Measurements from ENCODE around the gene ELOVL1. TPM values are rescaled to one million over a fixed set of nuclear protein-coding genes. Genes with fewer than 3 reads are reported as not detected.

ELOVL1 gene
- total RNA-seq, 1 experiment from 2014 or later, result 46.3 TPM

- H3K4me3 ChIP-seq, result no peak overlapping the region
- no peaks in the 10 kb centered on the region for H3K36me3 ChIP-seq
- no peaks in the 10 kb centered on the region for H3K27me3 ChIP-seq
- H3K9me3 ChIP-seq (replicated peaks), result no peaks in the 10 kb centered on the region
- no peaks in the 10 kb centered on the region for H3K4me1 ChIP-seq
- DNase-seq, result no peak
- H3K27ac ChIP-seq, result no peak overlapping the region
These were observed 50.9 kb downstream of the ELOVL1 start for GRCh38 chr1:43316738-43317520.

DNA sequence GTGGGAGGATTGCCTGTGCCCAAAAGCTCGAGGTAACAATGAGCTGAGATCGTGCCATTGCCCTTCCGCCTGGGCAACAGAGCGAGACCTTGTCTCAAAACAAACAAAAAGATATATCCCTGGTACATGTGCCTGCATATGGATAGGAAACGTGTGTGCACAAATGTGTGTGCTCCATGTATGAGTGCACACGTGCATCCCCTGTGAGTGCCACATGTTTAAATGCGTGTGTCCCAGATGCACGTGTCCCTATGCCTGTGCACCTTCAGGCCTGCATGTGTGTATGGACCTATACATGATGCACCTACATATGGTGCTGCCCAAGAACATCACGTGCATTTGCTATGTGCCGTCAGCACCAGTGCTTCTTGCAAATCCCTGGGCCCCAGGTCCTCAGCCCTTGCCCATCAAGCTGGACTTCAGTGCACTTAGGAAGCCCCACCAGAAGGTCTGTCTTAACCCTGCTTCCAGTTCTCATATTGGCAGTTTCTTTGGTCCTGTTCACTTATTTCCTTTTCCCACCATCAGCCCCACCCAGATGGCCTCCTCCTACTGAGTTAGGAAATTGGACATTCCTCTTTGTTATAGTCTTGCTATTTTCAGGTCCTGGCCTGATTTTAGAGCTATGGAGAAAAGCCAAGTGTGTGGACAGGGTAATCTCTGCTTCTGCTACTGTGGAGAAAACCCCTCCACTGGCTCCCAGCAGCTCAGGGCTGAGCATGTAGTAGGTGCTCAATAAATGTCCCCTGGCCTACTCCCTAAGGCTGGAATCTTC lies 51.7 kb downstream of the ELOVL1 start:
- DNase-seq, result no peak
- H3K36me3 ChIP-seq, result no peaks in the 10 kb centered on the region
- H3K4me3 ChIP-seq, result no peak overlapping the region
- H3K4me1 ChIP-seq, result no peaks in the 10 kb centered on the region
- no peak overlapping the region for H3K27ac ChIP-seq
- no peaks in the 10 kb centered on the region for H3K27me3 ChIP-seq
- no peaks in the 10 kb centered on the region for H3K9me3 ChIP-seq (replicated peaks)

GRCh38 chr1:43315481-43315880 lies 52.3 kb downstream of the ELOVL1 start:
- Histone ChIP-seq H3K27ac (no peak overlapping the region), H3K9me3 (replicated peaks) (no peaks in the 10 kb centered on the region), H3K36me3 (no peaks in the 10 kb centered on the region), H3K27me3 (no peaks in the 10 kb centered on the region), H3K4me1 (no peaks in the 10 kb centered on the region), H3K4me3 (no peak overlapping the region)
- no peak for DNase-seq

DNA sequence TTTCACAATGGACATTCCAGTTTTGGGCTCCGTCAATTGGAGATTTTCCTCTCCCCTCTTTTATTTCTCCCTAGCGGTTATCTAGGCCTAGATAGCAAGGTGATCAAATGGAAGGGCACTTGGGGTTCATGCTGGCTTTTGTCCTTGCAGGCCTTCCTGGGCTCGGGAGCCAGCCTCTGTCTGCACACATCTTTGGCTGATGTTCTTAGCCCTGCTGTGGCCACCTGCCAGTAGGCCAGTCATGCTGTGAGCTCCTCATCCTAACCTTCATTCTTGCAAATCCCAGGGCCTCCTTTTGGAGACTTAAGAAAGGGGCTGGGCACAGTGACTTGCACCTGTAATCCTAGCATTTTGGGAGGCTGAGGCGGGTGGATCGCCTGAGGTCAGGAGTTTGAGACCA lies 53.6 kb downstream of the ELOVL1 start:
- H3K9me3 ChIP-seq (replicated peaks), result no peaks in the 10 kb centered on the region
- no peak overlapping the region for H3K4me3 ChIP-seq
- no peaks in the 10 kb centered on the region for H3K27me3 ChIP-seq
- DNase-seq, result no peak
- H3K36me3 ChIP-seq, result no peaks in the 10 kb centered on the region
- H3K4me1 ChIP-seq, result no peaks in the 10 kb centered on the region
- no peak overlapping the region for H3K27ac ChIP-seq

GRCh38 chr1:43313771-43314170 lies 54.0 kb downstream of the ELOVL1 start:
- Histone ChIP-seq H3K27me3 (peaks cover 3% of the 10 kb centered on the region; the same call in 1 of the 2 replicates), H3K9me3 (replicated peaks) (no peaks in the 10 kb centered on the region), H3K36me3 (no peaks in the 10 kb centered on the region), H3K27ac (no peak overlapping the region), H3K4me3 (no peak overlapping the region), H3K4me1 (no peaks in the 10 kb centered on the region)
- no peak for DNase-seq

Other genes starting within 250 kb of the ELOVL1 start
- gene EBNA1BP2, start 195.7 kb downstream of the ELOVL1 start, total RNA-seq (2014; rRNA removed; shearing (Covaris generic)), result 95.8 and 97.2 TPM in 2 replicates
- gene CFAP57, start 195.7 kb downstream of the ELOVL1 start, total RNA-seq (2014; rRNA removed; shearing (Covaris generic)), result 0.04 TPM in 1 of 2 replicates, not detected in the other
- gene TMEM125, start 98.0 kb downstream of the ELOVL1 start, total RNA-seq (2014; rRNA removed; shearing (Covaris generic)), result not detected in 2 replicates
- gene C1orf210, start 82.4 kb downstream of the ELOVL1 start, total RNA-seq (2014; rRNA removed; shearing (Covaris generic)), result not detected in 2 replicates
- 0.61 and 1.5 TPM in 2 replicates for gene TIE1, start 67.0 kb downstream of the ELOVL1 start, total RNA-seq (2014; rRNA removed; shearing (Covaris generic))
- not detected in 2 replicates for gene MPL, start 30.2 kb downstream of the ELOVL1 start, total RNA-seq (2014; rRNA removed; shearing (Covaris generic))
- gene CDC20, start 9.0 kb downstream of the ELOVL1 start, total RNA-seq (2014; rRNA removed; shearing (Covaris generic)), result 181 and 185 TPM in 2 replicates
- gene MED8, start 21.8 kb upstream of the ELOVL1 start, total RNA-seq (2014; rRNA removed; shearing (Covaris generic)), result 33.9 and 39.3 TPM in 2 replicates
- 15.5 and 19.5 TPM in 2 replicates for gene SZT2, start 21.9 kb upstream of the ELOVL1 start, total RNA-seq (2014; rRNA removed; shearing (Covaris generic))
- gene HYI, start 85.9 kb upstream of the ELOVL1 start, total RNA-seq (2014; rRNA removed; shearing (Covaris generic)), result 0.23 TPM in 1 of 2 replicates, not detected in the other
- 32.6 and 34.1 TPM in 2 replicates for gene PTPRF, start 162.9 kb upstream of the ELOVL1 start, total RNA-seq (2014; rRNA removed; shearing (Covaris generic))

All from SJCRH30 (cell line).